Kidney epithelial cell (primary cell): Measurements from ENCODE around the gene DIRAS2. TPM values are rescaled to one million over a fixed set of nuclear protein-coding genes. Genes with fewer than 3 reads are reported as not detected.

Source experiments
- DNase-seq: peaks from one replicate; pipeline ENCODE4 v3.0.0-alpha.2; 2010; ENCODE audit warnings: low read depth
- H3K27me3 ChIP-seq: 2 replicates; pipeline ENCODE4 v1.6.0; 2011; ENCODE audit warnings: low read length; ENCODE audit not compliant: control insufficient read depth, insufficient read depth
- H3K36me3 ChIP-seq: 2 replicates; pipeline ENCODE4 v1.5.1; 2011; ENCODE audit warnings: low read length; ENCODE audit not compliant: control insufficient read depth, insufficient read depth
- H3K4me3 ChIP-seq: 2 replicates; pipeline ENCODE4 v1.5.1; 2011; ENCODE audit warnings: low read depth, mild to moderate bottlenecking, control low read depth, low read length
- CTCF ChIP-seq: IDR thresholded peaks from 2 replicates; pipeline ENCODE4 v1.5.1; 2011; ENCODE audit warnings: mild to moderate bottlenecking, moderate library complexity, low read length, control low read depth, inconsistent platforms; ENCODE audit not compliant: insufficient read depth, poor library complexity, severe bottlenecking
- total RNA-seq: library from RNA; depleted of rRNA; stranded (reverse); fragments of >200 nt; gene quantifications from 2 replicates; pipeline ENCODE4 v1.2.3, GENCODE V29; 2015

DIRAS2 gene
- total RNA-seq, 1 donor from 2014 or later, result 2.8 TPM

DNA sequence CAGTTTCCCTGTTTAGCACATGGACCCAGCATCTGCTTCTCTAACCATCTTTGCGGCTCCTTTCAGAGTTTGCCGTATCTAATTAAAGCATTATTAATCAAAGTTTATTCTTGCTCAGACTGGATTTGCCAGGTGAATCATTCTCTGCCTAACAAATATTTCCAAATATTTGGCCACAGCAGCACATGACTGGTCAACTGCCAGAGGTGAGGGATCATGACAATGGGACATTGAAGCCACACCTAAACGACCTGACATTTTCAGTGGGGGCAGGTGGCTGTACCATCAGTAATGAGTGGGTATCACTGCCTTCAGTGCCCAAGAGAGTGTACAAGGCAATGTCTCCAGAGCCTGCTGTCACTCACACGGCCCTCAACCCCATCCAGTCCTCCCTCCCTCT is 80.4 kb downstream of the DIRAS2 start:
- no peak for TF ChIP-seq CTCF
- H3K27me3 ChIP-seq, result no peaks in the 10 kb centered on the region
- H3K36me3 ChIP-seq, result no peaks in the 10 kb centered on the region
- no peak overlapping the region for H3K4me3 ChIP-seq
- no peak for DNase-seq

Other genes starting within 250 kb of the DIRAS2 start
- gene SYK, start 159.0 kb upstream of the DIRAS2 start, total RNA-seq, result 12.3 and 15.0 TPM in 2 replicates